H9 (cell line): ENCODE measurements around the gene ZNF280D. TPM values are rescaled to one million over a fixed set of nuclear protein-coding genes. Genes with fewer than 3 reads are reported as not detected.

Experiments used
- DNase-seq: peaks from one replicate; pipeline ENCODE4 v3.0.0-alpha.2; 2017
- H2AFZ ChIP-seq: one replicate; pipeline ENCODE4 v1.6.1; 2013; ENCODE audit warnings: mild to moderate bottlenecking, low read length, control low read depth, moderate library complexity
- H2AK5ac ChIP-seq: 2 replicates; pipeline ENCODE4 v1.6.1; 2013; ENCODE audit warnings: low read length, control low read depth, mixed read lengths; ENCODE audit not compliant: insufficient read length
- H2BK120ac ChIP-seq: one replicate; pipeline ENCODE4 v1.6.1; 2013; ENCODE audit warnings: low read depth, mild to moderate bottlenecking, low read length, control low read depth, inconsistent platforms; ENCODE audit not compliant: poor library complexity, severe bottlenecking
- H2BK12ac ChIP-seq: 2 replicates; pipeline ENCODE4 v1.6.1; 2013; ENCODE audit warnings: low read length, control low read depth, mixed read lengths, low read depth; ENCODE audit not compliant: insufficient read length
- H2BK15ac ChIP-seq: 2 replicates; pipeline ENCODE4 v1.6.1; 2013; ENCODE audit warnings: low read depth, low read length, control low read depth
- H2BK20ac ChIP-seq: one replicate; pipeline ENCODE4 v1.6.1; 2013; ENCODE audit warnings: low read depth, mild to moderate bottlenecking, low read length, control low read depth, inconsistent platforms; ENCODE audit not compliant: poor library complexity, severe bottlenecking
- H2BK5ac ChIP-seq: 2 replicates; pipeline ENCODE4 v1.6.1; 2013; ENCODE audit warnings: low read length, control low read depth, mixed read lengths; ENCODE audit not compliant: insufficient read length
- H3K14ac ChIP-seq: 2 replicates; pipeline ENCODE4 v1.6.1; 2013; ENCODE audit warnings: low read length, control low read depth; ENCODE audit not compliant: insufficient read depth
- H3K18ac ChIP-seq: 2 replicates; pipeline ENCODE4 v1.6.1; 2013; ENCODE audit warnings: low read depth, mild to moderate bottlenecking, mixed read lengths, low read length, control low read depth; ENCODE audit not compliant: insufficient read length
- H3K23ac ChIP-seq: 2 replicates; pipeline ENCODE4 v1.6.1; 2013; ENCODE audit warnings: low read length, control low read depth, mixed read lengths, low read depth; ENCODE audit not compliant: insufficient read length
- H3K23me2 ChIP-seq: 2 replicates; pipeline ENCODE4 v1.6.1; 2013; ENCODE audit warnings: low read depth, mild to moderate bottlenecking, mixed read lengths, low read length, control low read depth; ENCODE audit not compliant: insufficient read length, poor library complexity, severe bottlenecking
- H3K27ac ChIP-seq: 2 replicates; pipeline ENCODE4 v1.5.1; 2013; ENCODE audit warnings: low read length, control low read depth, mixed read lengths, low read depth; ENCODE audit not compliant: insufficient read length
- H3K27me3 ChIP-seq: 2 replicates; pipeline ENCODE4 v1.6.1; 2013; ENCODE audit warnings: low read length, control low read depth, inconsistent platforms; ENCODE audit not compliant: insufficient read depth
- H3K4ac ChIP-seq: 2 replicates; pipeline ENCODE4 v1.6.1; 2013; ENCODE audit warnings: low read depth, mild to moderate bottlenecking, control low read depth, inconsistent platforms, low read length, moderate library complexity
- H3K4me1 ChIP-seq: 2 replicates; pipeline ENCODE4 v1.6.1; 2013; ENCODE audit warnings: low read length, control low read depth, inconsistent platforms; ENCODE audit not compliant: insufficient read depth
- H3K4me2 ChIP-seq: 2 replicates; pipeline ENCODE4 v1.6.1; 2013; ENCODE audit warnings: low read length, control low read depth, mixed read lengths; ENCODE audit not compliant: insufficient read length, insufficient read depth
- H3K56ac ChIP-seq: 2 replicates; pipeline ENCODE4 v1.6.1; 2013; ENCODE audit warnings: low read depth, mild to moderate bottlenecking, mixed read lengths, low read length, control low read depth; ENCODE audit not compliant: insufficient read length
- H3K79me1 ChIP-seq: 2 replicates; pipeline ENCODE4 v1.6.1; 2013; ENCODE audit warnings: low read depth, mild to moderate bottlenecking, moderate library complexity, low read length, control low read depth, inconsistent platforms; ENCODE audit not compliant: insufficient read depth, poor library complexity, severe bottlenecking
- H3K79me2 ChIP-seq: 2 replicates; pipeline ENCODE4 v1.6.1; 2013; ENCODE audit warnings: low read length, control low read depth, inconsistent platforms; ENCODE audit not compliant: insufficient read depth
- H3K9ac ChIP-seq: 2 replicates; pipeline ENCODE4 v1.6.1; 2013; ENCODE audit warnings: low read length, control low read depth, mixed read lengths; ENCODE audit not compliant: insufficient read length; ENCODE audit errors: extremely low read depth
- H3K9me3 ChIP-seq: one replicate; pipeline ENCODE4 v1.6.1; 2013; ENCODE audit warnings: low read depth, low read length, inconsistent platforms; ENCODE audit not compliant: control insufficient read depth
- H3T11ph ChIP-seq: one replicate; pipeline ENCODE4 v1.6.1; 2013; ENCODE audit warnings: mild to moderate bottlenecking, low read length, control low read depth, inconsistent platforms
- H4K20me1 ChIP-seq: one replicate; pipeline ENCODE4 v1.6.1; 2013; ENCODE audit not compliant: control insufficient read depth, insufficient read length, insufficient read depth
- H4K5ac ChIP-seq: 2 replicates; pipeline ENCODE4 v1.6.1; 2013; ENCODE audit warnings: low read depth, mild to moderate bottlenecking, mixed read lengths, low read length, control low read depth; ENCODE audit not compliant: insufficient read length
- H4K8ac ChIP-seq: replicated peaks from 2 replicates; pipeline ENCODE4 v1.6.1; 2013; ENCODE audit warnings: low read length, control low read depth, mixed read lengths, low read depth; ENCODE audit not compliant: insufficient read length
- H4K91ac ChIP-seq: 2 replicates; pipeline ENCODE4 v1.6.1; 2013; ENCODE audit warnings: low read depth, mild to moderate bottlenecking, moderate library complexity, mixed read lengths, low read length, control low read depth; ENCODE audit not compliant: insufficient read length
- H3K27ac Mint-ChIP-seq, 3 experiments: 2 replicates in 2 of 3; 3 replicates in 1 of 3; pipeline ENCODE4 v1.8.0; 2020 to 2021; ENCODE audit warnings: mixed read lengths in 3 of 3, mild to moderate bottlenecking in 1 of 3, moderate library complexity in 1 of 3
- H3K27me3 Mint-ChIP-seq: 2 replicates; pipeline ENCODE4 v1.8.0; 2021; ENCODE audit warnings: low read depth, mild to moderate bottlenecking, moderate library complexity, mixed read lengths
- H3K36me3 Mint-ChIP-seq, 3 experiments: 2 replicates in 2 of 3; 3 replicates in 1 of 3; pipeline ENCODE4 v1.8.0; 2020 to 2021; ENCODE audit warnings: low read depth in 3 of 3, mixed read lengths in 3 of 3; ENCODE audit not compliant: insufficient read depth in 1 of 3
- H3K4me1 Mint-ChIP-seq, 2 experiments: 2 replicates each; pipeline ENCODE4 v1.8.0; 2020; ENCODE audit warnings: mixed read lengths in 2 of 2
- H3K4me3 Mint-ChIP-seq, 2 experiments: 2 replicates in 1 of 2; 3 replicates in 1 of 2; pipeline ENCODE4 v1.8.0; 2020 to 2021; ENCODE audit warnings: mild to moderate bottlenecking in 2 of 2, mixed read lengths in 2 of 2, moderate library complexity in 1 of 2
- H3K9me3 Mint-ChIP-seq, 2 experiments: 2 replicates in 1 of 2; 3 replicates in 1 of 2; pipeline ENCODE4 v1.8.0; 2020; ENCODE audit warnings: mild to moderate bottlenecking in 2 of 2, mixed read lengths in 2 of 2, moderate library complexity in 1 of 2
- WGBS: extraction: QIAGEN DNeasy Blood & Tissue Kit; methylation state at CpG from one replicate; pipeline ENCODE4 v1.1.7; 2013; ENCODE audit warnings: missing lambda C conversion rate, low lambda C conversion rate, mixed read lengths; ENCODE audit not compliant: insufficient read length; ENCODE audit errors: extremely low coverage; 5-methylcytosine and 5-hydroxymethylcytosine counted together
- total RNA-seq: library from RNA; stranded (reverse); gene quantifications from 2 replicates; pipeline ENCODE4 v1.2.1, GENCODE V29; 2021
- TF ChIP-seq, protein P1 (sequence below): fragments of 200-600 bp; sonication (generic); conservative IDR thresholded peaks from 3 replicates; pipeline ENCODE4 v1.8.0; 2021; ENCODE audit warnings: antibody characterized with exemption, mild to moderate bottlenecking

The ZNF280D gene
- total RNA-seq, 1 experiment from 2014 or later: 5.7 TPM

DNA sequence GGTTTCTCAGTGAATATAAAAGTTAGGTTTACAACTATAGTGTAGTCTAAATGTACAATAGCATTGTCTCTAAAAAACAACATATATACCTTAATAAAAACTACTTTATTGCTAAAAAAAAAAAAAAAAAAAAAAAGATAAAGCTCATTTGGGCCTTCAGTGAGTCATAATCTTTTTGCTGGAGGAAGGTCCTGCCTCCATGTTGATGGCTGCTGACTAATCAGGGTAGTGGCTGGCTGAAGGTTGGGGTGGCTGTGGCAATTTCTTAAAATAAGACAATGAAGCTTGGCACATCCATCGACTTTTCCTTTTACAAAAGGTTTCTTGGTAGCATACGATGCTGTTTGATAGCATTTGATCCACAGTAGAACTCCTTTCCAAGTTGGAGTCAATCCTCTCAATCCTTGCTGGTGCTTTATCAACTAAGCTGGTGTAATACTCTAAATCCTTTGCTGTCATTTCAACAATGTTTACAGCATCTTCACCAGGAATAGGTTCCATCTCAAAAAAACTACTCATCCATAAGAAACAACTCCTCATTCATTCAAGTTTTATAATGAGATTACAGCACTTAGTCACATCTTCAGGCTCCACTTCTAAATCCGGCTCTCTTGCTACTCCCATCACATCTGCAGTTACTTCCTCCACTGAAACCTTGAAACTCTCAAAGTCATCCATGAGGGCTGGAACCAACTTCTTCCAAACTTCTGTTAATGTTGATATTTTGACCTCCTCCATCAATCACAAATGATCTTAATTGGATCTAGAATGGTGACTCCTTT lies 13.3 kb downstream of the ZNF280D start:
- Histone ChIP-seq H3K27me3 (no peaks in the 10 kb centered on the region), H3K23me2 (no peaks in the 10 kb centered on the region), H2BK5ac (no peak overlapping the region), H2AK5ac (no peak overlapping the region), H3T11ph (no peak overlapping the region), H3K18ac (no peak overlapping the region), H4K20me1 (no peaks in the 10 kb centered on the region), H3K4me1 (no peaks in the 10 kb centered on the region), H3K23ac (no peak overlapping the region), H2AFZ (no peak overlapping the region), H3K4ac (no peak overlapping the region), H2BK120ac (no peak overlapping the region), H3K14ac (no peak overlapping the region), H4K91ac (no peak overlapping the region), H3K27ac (no peak overlapping the region), H4K5ac (no peak overlapping the region), H3K9ac (no peak overlapping the region), H4K8ac (no peak overlapping the region), H2BK12ac (no peak overlapping the region), H3K56ac (no peak overlapping the region), H3K79me2 (no peaks in the 10 kb centered on the region), H3K4me2 (no peak overlapping the region), H3K79me1 (no peaks in the 10 kb centered on the region), H2BK15ac (no peak overlapping the region), H3K9me3 (no peaks in the 10 kb centered on the region), H2BK20ac (no peak overlapping the region)
- H3K9me3 Mint-ChIP-seq: no peaks in the 10 kb centered on the region
- DNase-seq: no peak
- H3K4me1 Mint-ChIP-seq: peaks cover 11 to 16% of the 10 kb centered on the region in 2 experiments
- H3K27ac Mint-ChIP-seq: no peak overlapping the region
- TF ChIP-seq, protein P1, sequence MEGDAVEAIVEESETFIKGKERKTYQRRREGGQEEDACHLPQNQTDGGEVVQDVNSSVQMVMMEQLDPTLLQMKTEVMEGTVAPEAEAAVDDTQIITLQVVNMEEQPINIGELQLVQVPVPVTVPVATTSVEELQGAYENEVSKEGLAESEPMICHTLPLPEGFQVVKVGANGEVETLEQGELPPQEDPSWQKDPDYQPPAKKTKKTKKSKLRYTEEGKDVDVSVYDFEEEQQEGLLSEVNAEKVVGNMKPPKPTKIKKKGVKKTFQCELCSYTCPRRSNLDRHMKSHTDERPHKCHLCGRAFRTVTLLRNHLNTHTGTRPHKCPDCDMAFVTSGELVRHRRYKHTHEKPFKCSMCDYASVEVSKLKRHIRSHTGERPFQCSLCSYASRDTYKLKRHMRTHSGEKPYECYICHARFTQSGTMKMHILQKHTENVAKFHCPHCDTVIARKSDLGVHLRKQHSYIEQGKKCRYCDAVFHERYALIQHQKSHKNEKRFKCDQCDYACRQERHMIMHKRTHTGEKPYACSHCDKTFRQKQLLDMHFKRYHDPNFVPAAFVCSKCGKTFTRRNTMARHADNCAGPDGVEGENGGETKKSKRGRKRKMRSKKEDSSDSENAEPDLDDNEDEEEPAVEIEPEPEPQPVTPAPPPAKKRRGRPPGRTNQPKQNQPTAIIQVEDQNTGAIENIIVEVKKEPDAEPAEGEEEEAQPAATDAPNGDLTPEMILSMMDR: no peak
- no peak overlapping the region for H3K4me3 Mint-ChIP-seq
- H3K36me3 Mint-ChIP-seq: no peaks in the 10 kb centered on the region
- no peaks in the 10 kb centered on the region for H3K27me3 Mint-ChIP-seq
- no CpG with 5 or more reads among the region's 3 CpGs for WGBS
